OCI-LY3 (cell line): ENCODE measurements around the gene RPL27.

ENCODE experiments used
- H2AFZ ChIP-seq: fragments of 200-600, 300-600 bp; shearing (Covaris generic); 2 replicates; pipeline ENCODE4 v1.6.0; 2014; ENCODE audit warnings: antibody characterized with exemption, low read depth, low read length
- H3K27ac ChIP-seq: fragments of 200-600, 300-600 bp; sonication (generic); 2 replicates; pipeline ENCODE4 v1.5.1; 2014; ENCODE audit warnings: mild to moderate bottlenecking, low read length, moderate library complexity, mixed read lengths
- H3K27me3 ChIP-seq: fragments of 200-600, 300-600 bp; sonication (generic); 2 replicates; pipeline ENCODE4 v1.6.1; 2014; ENCODE audit warnings: low read depth, low read length, mixed read lengths
- H3K36me3 ChIP-seq: fragments of 200-600, 300-600 bp; sonication (generic); replicated peaks from 2 replicates; pipeline ENCODE3; 2014; ENCODE audit warnings: low read depth, low read length, mixed read lengths
- H3K4me1 ChIP-seq: fragments of 300-600, 200-600 bp; sonication (generic); 2 replicates; pipeline ENCODE4 v1.6.1; 2014; ENCODE audit warnings: low read length, mixed read lengths
- H3K4me2 ChIP-seq: fragments of 200-600, 300-600 bp; sonication (generic); 2 replicates; pipeline ENCODE4 v1.6.1; 2014; ENCODE audit warnings: low read length, mixed read lengths
- H3K4me3 ChIP-seq: fragments of 300-600, 200-600 bp; sonication (generic); 2 replicates; pipeline ENCODE4 v1.5.1; 2014; ENCODE audit warnings: antibody characterized with exemption, mild to moderate bottlenecking, low read length, moderate library complexity
- H3K79me2 ChIP-seq: fragments of 300-600, 200-600 bp; shearing (Covaris generic); 2 replicates; pipeline ENCODE4 v1.6.1; 2014; ENCODE audit warnings: mild to moderate bottlenecking, low read length, mixed read lengths
- H3K9ac ChIP-seq: fragments of 300-600, 200-600 bp; shearing (Covaris generic); 2 replicates; pipeline ENCODE4 v1.6.0; 2014; ENCODE audit warnings: mild to moderate bottlenecking, low read length, moderate library complexity
- H3K9me3 ChIP-seq: fragments of 200-600, 300-600 bp; shearing (Covaris generic); 2 replicates; pipeline ENCODE4 v1.6.1; 2014; ENCODE audit warnings: low read length, mixed read lengths; ENCODE audit not compliant: insufficient read depth
- H4K20me1 ChIP-seq: fragments of 200-600, 300-600 bp; sonication (generic); 2 replicates; pipeline ENCODE4 v1.6.1; 2016; ENCODE audit warnings: low read length, mixed read lengths; ENCODE audit not compliant: insufficient read depth
- CTCF ChIP-seq: fragments of 200-600, 300-600 bp; sonication (generic); IDR thresholded peaks from 2 replicates; pipeline ENCODE4 v1.5.1; 2014; ENCODE audit warnings: antibody characterized with exemption, low read length, low read depth
- EZH2phosphoT487 ChIP-seq: fragments of 200-600 bp; shearing (Covaris generic); IDR thresholded peaks from 2 replicates; pipeline ENCODE4 v1.6.1; 2018; ENCODE audit warnings: antibody characterized with exemption, mixed run types, low read depth

The RPL27 gene

GRCh38 chr17:43034894-43035293 is 36.7 kb downstream of the RPL27 start:
- no peak for TF ChIP-seq EZH2phosphoT487
- TF ChIP-seq CTCF = no peak
- Histone ChIP-seq H3K79me2 (no peaks in the 10 kb centered on the region), H3K4me1 (no peaks in the 10 kb centered on the region)

GRCh38 chr17:43039646-43040045 is 41.4 kb downstream of the RPL27 start:
- Histone ChIP-seq H3K36me3 (peaks cover 17% of the 10 kb centered on the region), H3K4me1 (no peaks in the 10 kb centered on the region), H3K27me3 (no peaks in the 10 kb centered on the region), H4K20me1 (no peaks in the 10 kb centered on the region), H3K4me2 (no peak overlapping the region), H3K4me3 (no peak overlapping the region), H3K27ac (no peak overlapping the region), H3K9me3 (no peaks in the 10 kb centered on the region), H3K79me2 (no peaks in the 10 kb centered on the region), H3K9ac (no peak overlapping the region), H2AFZ (no peak overlapping the region)
- no peak for TF ChIP-seq EZH2phosphoT487

More at GRCh38 chr17:43034894-43035293, 36.7 kb downstream of the RPL27 start:
- H3K27me3 ChIP-seq = no peaks in the 10 kb centered on the region
- H3K36me3 ChIP-seq = no peaks in the 10 kb centered on the region
- H3K4me2 ChIP-seq = no peak overlapping the region
- no peaks in the 10 kb centered on the region for H4K20me1 ChIP-seq
- no peak overlapping the region for H3K27ac ChIP-seq
- H2AFZ ChIP-seq = no peak overlapping the region
- H3K4me3 ChIP-seq = no peak overlapping the region
- no peak overlapping the region for H3K9ac ChIP-seq
- no peaks in the 10 kb centered on the region for H3K9me3 ChIP-seq

GRCh38 chr17:43040655-43041054 is 42.4 kb downstream of the RPL27 start:
- no peaks in the 10 kb centered on the region for H3K27me3 ChIP-seq
- no peak overlapping the region for H2AFZ ChIP-seq
- H3K9ac ChIP-seq = no peak overlapping the region
- H3K36me3 ChIP-seq = peaks cover 22% of the 10 kb centered on the region
- no peaks in the 10 kb centered on the region for H3K79me2 ChIP-seq
- no peaks in the 10 kb centered on the region for H3K4me1 ChIP-seq
- no peak overlapping the region for H3K27ac ChIP-seq
- no peaks in the 10 kb centered on the region for H4K20me1 ChIP-seq
- H3K9me3 ChIP-seq = no peaks in the 10 kb centered on the region
- no peak overlapping the region for H3K4me3 ChIP-seq
- TF ChIP-seq EZH2phosphoT487 (no peak), CTCF (no peak)
- no peak overlapping the region for H3K4me2 ChIP-seq

- H3K9me3 ChIP-seq = no peaks in the 10 kb centered on the region
- H3K9ac ChIP-seq = no peak overlapping the region
- H3K4me2 ChIP-seq = no peak overlapping the region
Observed at GRCh38 chr17:43042025-43042628, 43.9 kb downstream of the RPL27 start.

More at GRCh38 chr17:43042025-43042628, 43.9 kb downstream of the RPL27 start:
- H3K79me2 ChIP-seq = no peaks in the 10 kb centered on the region
- no peak overlapping the region for H2AFZ ChIP-seq
- H3K27me3 ChIP-seq = no peaks in the 10 kb centered on the region
- H3K4me3 ChIP-seq = no peak overlapping the region
- H4K20me1 ChIP-seq = no peaks in the 10 kb centered on the region
- no peak overlapping the region for H3K27ac ChIP-seq
- TF ChIP-seq CTCF (no peak), EZH2phosphoT487 (no peak)
- H3K36me3 ChIP-seq = peaks cover 25% of the 10 kb centered on the region
- H3K4me1 ChIP-seq = no peaks in the 10 kb centered on the region
